ENCODE measurements around the gene PLCB4.

- TF ChIP-seq POLR2A (IDR thresholded peaks at IDR 0.05) (no peak), CTCF (IDR thresholded peaks at IDR 0.05) (no peak), POLR2AphosphoS5 (IDR thresholded peaks at IDR 0.05) (no peak)
Observed at GRCh38 chr20:9149796-9150195, 80.9 kb downstream of the PLCB4 start.

Measured in transverse colon (tissue), 4 donors.